Neuron (in vitro differentiated cells): ENCODE measurements around the gene HSF2.
"Not testable (repeated sequence)": the region's sequence is repeated elsewhere in the genome, so short reads cannot be mapped to it uniquely, and the experiment has no call there.

Experiments
- H2AFZ ChIP-seq: one replicate; pipeline ENCODE4 v1.6.1; 2013; ENCODE audit warnings: low read depth, mild to moderate bottlenecking, inconsistent platforms, low read length, moderate library complexity
- H3K27me3 ChIP-seq: one replicate; pipeline ENCODE4 v1.6.1; 2013; ENCODE audit warnings: low read length; ENCODE audit not compliant: insufficient read depth
- H3K36me3 ChIP-seq: one replicate; pipeline ENCODE4 v1.6.1; 2013; ENCODE audit warnings: low read length; ENCODE audit not compliant: insufficient read depth
- H3K4me1 ChIP-seq: one replicate; pipeline ENCODE4 v1.6.1; 2013; ENCODE audit warnings: low read length; ENCODE audit not compliant: insufficient read depth
- H3K4me3 ChIP-seq: 2 replicates; pipeline ENCODE4 v1.5.1; 2013; ENCODE audit warnings: mild to moderate bottlenecking, low read length, moderate library complexity
- H3K9me3 ChIP-seq: one replicate; pipeline ENCODE4 v1.6.1; 2013; ENCODE audit warnings: low read length

Gene HSF2

GRCh38 chr6:122432816-122433215 is 33.4 kb downstream of the HSF2 start:
- Histone ChIP-seq H3K9me3 (peaks cover 4% of the 10 kb centered on the region), H3K4me3 (no peak overlapping the region), H3K36me3 (peaks cover 79% of the 10 kb centered on the region), H2AFZ (no peak overlapping the region), H3K4me1 (no peaks in the 10 kb centered on the region), H3K27me3 (no peaks in the 10 kb centered on the region)

- Histone ChIP-seq H3K36me3 (peaks cover 82% of the 10 kb centered on the region), H3K9me3 (peaks cover 23% of the 10 kb centered on the region), H3K4me3 (no peak overlapping the region), H3K27me3 (no peaks in the 10 kb centered on the region), H2AFZ (no peak overlapping the region), H3K4me1 (no peaks in the 10 kb centered on the region)
Measured at GRCh38 chr6:122438975-122439374, 39.5 kb downstream of the HSF2 start.

GRCh38 chr6:122445274-122445673 is 45.8 kb downstream of the HSF2 start:
- Histone ChIP-seq H3K9me3 (no peaks in the 10 kb centered on the region), H3K36me3 (peaks cover 78% of the 10 kb centered on the region), H3K27me3 (no peaks in the 10 kb centered on the region), H3K4me3 (no peak overlapping the region), H2AFZ (no peak overlapping the region), H3K4me1 (no peaks in the 10 kb centered on the region)

- H3K27me3 ChIP-seq: no peaks in the 10 kb centered on the region
- no peaks in the 10 kb centered on the region for H3K9me3 ChIP-seq
- no peak overlapping the region for H3K4me3 ChIP-seq
- peaks cover 7% of the 10 kb centered on the region for H3K4me1 ChIP-seq
- H3K36me3 ChIP-seq: peaks cover 82% of the 10 kb centered on the region
- no peak overlapping the region for H2AFZ ChIP-seq
Measured at GRCh38 chr6:122449069-122449468, 49.6 kb downstream of the HSF2 start.

GRCh38 chr6:122452509-122452908 is 53.1 kb downstream of the HSF2 start:
- Histone ChIP-seq H3K9me3 (no peaks in the 10 kb centered on the region), H3K4me3 (no peak overlapping the region), H3K4me1 (peaks cover 7% of the 10 kb centered on the region), H3K27me3 (no peaks in the 10 kb centered on the region), H3K36me3 (peaks cover 87% of the 10 kb centered on the region), H2AFZ (no peak overlapping the region)

- no peak overlapping the region for H2AFZ ChIP-seq
- H3K36me3 ChIP-seq: peaks cover 68% of the 10 kb centered on the region
- H3K4me1 ChIP-seq: peaks cover 18% of the 10 kb centered on the region
- no peak overlapping the region for H3K4me3 ChIP-seq
- no peaks in the 10 kb centered on the region for H3K27me3 ChIP-seq
- H3K9me3 ChIP-seq: no peaks in the 10 kb centered on the region
Measured at GRCh38 chr6:122454673-122455072, 55.2 kb downstream of the HSF2 start.

- not testable (repeated sequence) for H2AFZ ChIP-seq, H3K27me3 ChIP-seq, H3K9me3 ChIP-seq, H3K4me3 ChIP-seq
- peaks cover 64% of the 10 kb centered on the region for H3K36me3 ChIP-seq
- peaks cover 21% of the 10 kb centered on the region for H3K4me1 ChIP-seq
Measured at GRCh38 chr6:122455116-122455515, 55.7 kb downstream of the HSF2 start.

- Histone ChIP-seq H3K27me3 (no peaks in the 10 kb centered on the region), H3K4me1 (peaks cover 14% of the 10 kb centered on the region), H3K9me3 (no peaks in the 10 kb centered on the region), H3K36me3 (peaks cover 39% of the 10 kb centered on the region), H2AFZ (no peak overlapping the region), H3K4me3 (no peak overlapping the region)
Measured at GRCh38 chr6:122458087-122458486, 58.6 kb downstream of the HSF2 start.

- Histone ChIP-seq H3K36me3 (peaks cover 28% of the 10 kb centered on the region), H3K9me3 (no peaks in the 10 kb centered on the region), H2AFZ (no peak overlapping the region), H3K4me1 (peaks cover 14% of the 10 kb centered on the region), H3K4me3 (no peak overlapping the region), H3K27me3 (no peaks in the 10 kb centered on the region)
Measured at GRCh38 chr6:122459240-122459639, 59.8 kb downstream of the HSF2 start.

GRCh38 chr6:122459865-122460416 is 60.5 kb downstream of the HSF2 start:
- peaks cover 14% of the 10 kb centered on the region for H3K4me1 ChIP-seq
- H2AFZ ChIP-seq, H3K4me3 ChIP-seq, H3K27me3 ChIP-seq, H3K9me3 ChIP-seq: not testable (repeated sequence)
- H3K36me3 ChIP-seq: peaks cover 21% of the 10 kb centered on the region

GRCh38 chr6:122461885-122462284 is 62.4 kb downstream of the HSF2 start:
- no peak overlapping the region for H2AFZ ChIP-seq
- H3K9me3 ChIP-seq: peaks cover 2% of the 10 kb centered on the region
- H3K36me3 ChIP-seq: peaks cover 20% of the 10 kb centered on the region
- H3K4me1 ChIP-seq: peaks cover 14% of the 10 kb centered on the region
- no peaks in the 10 kb centered on the region for H3K27me3 ChIP-seq
- H3K4me3 ChIP-seq: no peak overlapping the region

GRCh38 chr6:122471107-122472021 is 71.9 kb downstream of the HSF2 start, which contains the start of gene SERINC1:
SERINC1 (minus strand) TSS chr6:122471807; CDS start chr6:122471737, 70 bp downstream.
- Histone ChIP-seq H3K9me3 (no peaks in the 10 kb centered on the region), H3K4me3 (peak within 1 kb of the TSS; percentile 52), H2AFZ (peak within 1 kb of the TSS; percentile 11), H3K27me3 (no peaks in the 10 kb centered on the region), H3K36me3 (peaks cover 3% of the 10 kb centered on the region), H3K4me1 (peaks cover 7% of the 10 kb centered on the region)

GRCh38 chr6:122472022-122472340 is 72.5 kb downstream of the HSF2 start:
- peaks cover 7% of the 10 kb centered on the region for H3K4me1 ChIP-seq
- H3K4me3 ChIP-seq: peak overlapping the region; percentile 52
- H2AFZ ChIP-seq: peak overlapping the region; percentile 11
- H3K36me3 ChIP-seq: no peaks in the 10 kb centered on the region
- H3K27me3 ChIP-seq: no peaks in the 10 kb centered on the region
- no peaks in the 10 kb centered on the region for H3K9me3 ChIP-seq
